ENCODE data around the gene DNAH2.
A peak's percentile ranks its signal among the peaks of the same experiment; 100 is the strongest.

DNAH2 gene

GRCh38 chr17:7704601-7705268 lies 12.8 kb upstream of the DNAH2 start, which contains the start of gene EFNB3:
Gene EFNB3, plus strand, starts transcription at chr17:7705202. Its CDS starts 397 bp downstream, at chr17:7705599.
- no peak for DNase-seq

DNA sequence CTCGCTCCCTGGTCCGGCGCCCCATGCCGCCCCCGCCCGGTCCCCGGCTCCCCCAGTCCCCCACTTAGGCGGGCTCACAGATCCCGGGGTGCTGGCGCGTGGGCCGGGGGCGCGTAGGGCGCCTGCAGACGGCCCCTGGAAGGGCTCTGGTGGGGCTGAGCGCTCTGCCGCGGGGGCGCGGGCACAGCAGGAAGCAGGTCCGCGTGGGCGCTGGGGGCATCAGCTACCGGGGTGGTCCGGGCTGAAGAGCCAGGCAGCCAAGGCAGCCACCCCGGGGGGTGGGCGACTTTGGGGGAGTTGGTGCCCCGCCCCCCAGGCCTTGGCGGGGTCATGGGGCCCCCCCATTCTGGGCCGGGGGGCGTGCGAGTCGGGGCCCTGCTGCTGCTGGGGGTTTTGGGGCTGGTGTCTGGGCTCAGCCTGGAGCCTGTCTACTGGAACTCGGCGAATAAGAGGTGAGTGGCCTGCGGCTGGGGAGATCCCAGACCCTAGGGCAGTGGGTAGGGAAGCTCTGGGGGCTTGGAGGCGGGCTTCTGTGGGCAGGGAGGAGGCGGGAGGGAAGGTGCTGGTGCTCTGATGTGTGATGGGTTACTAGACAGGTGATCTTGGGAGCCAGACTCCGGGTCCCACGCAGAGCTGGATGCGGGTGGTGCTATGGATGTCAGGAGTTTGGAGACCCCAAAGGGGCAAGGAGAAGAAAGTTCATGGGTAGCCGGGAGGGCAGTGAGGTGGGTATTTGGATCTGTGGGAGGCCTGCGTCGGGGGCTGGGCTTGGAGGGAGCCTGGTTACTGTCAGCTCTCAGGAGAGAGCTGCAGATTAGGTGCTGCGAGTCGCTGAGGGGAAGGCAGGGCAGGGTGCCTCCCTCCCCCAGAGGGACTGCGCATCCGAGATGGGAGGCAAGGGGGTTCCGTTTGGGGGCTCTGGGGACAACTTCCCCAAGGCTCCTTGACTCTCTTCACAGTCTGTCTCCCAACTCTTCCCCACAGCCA lies 12.0 kb upstream of the DNAH2 start:
- no peak for DNase-seq

DNA sequence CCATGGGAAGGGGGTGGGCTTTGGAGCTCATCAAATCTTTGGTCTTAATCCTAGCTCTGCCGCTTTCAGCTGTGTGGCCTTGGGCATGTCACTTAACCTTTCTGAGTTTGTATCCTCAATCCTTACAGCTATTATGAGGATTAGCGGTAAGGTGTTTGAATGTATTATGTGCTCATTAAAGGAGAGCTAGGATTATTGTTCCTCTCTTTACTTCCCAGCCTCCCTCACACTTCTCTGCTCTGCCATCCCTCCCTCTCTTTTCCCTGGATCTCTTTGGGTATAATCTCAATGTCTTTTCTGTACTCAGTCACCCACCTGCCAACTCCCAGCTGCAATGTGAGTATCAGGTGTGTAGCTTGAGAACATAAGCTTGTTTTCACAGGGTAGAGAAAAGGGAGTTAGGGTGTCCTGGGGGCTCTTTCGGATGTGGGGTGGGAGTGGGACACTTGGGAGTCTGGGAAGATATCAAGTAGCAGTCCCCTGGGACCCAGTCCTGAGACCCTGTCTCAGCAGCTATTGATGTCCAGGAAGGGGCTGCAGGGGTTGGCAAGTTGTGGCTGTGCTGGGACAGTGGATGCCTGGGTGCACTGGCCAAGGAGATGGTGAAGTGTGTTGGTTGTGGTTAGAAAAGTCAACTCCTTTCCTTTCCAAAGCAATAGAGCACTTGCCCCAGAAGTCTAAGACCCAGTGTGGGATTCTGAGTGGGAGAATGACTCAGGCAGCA lies 10.8 kb upstream of the DNAH2 start:
- DNase-seq: no peak

- DNase-seq: no peak
Observed at GRCh38 chr17:7707446-7707845, 10.1 kb upstream of the DNAH2 start.

DNA sequence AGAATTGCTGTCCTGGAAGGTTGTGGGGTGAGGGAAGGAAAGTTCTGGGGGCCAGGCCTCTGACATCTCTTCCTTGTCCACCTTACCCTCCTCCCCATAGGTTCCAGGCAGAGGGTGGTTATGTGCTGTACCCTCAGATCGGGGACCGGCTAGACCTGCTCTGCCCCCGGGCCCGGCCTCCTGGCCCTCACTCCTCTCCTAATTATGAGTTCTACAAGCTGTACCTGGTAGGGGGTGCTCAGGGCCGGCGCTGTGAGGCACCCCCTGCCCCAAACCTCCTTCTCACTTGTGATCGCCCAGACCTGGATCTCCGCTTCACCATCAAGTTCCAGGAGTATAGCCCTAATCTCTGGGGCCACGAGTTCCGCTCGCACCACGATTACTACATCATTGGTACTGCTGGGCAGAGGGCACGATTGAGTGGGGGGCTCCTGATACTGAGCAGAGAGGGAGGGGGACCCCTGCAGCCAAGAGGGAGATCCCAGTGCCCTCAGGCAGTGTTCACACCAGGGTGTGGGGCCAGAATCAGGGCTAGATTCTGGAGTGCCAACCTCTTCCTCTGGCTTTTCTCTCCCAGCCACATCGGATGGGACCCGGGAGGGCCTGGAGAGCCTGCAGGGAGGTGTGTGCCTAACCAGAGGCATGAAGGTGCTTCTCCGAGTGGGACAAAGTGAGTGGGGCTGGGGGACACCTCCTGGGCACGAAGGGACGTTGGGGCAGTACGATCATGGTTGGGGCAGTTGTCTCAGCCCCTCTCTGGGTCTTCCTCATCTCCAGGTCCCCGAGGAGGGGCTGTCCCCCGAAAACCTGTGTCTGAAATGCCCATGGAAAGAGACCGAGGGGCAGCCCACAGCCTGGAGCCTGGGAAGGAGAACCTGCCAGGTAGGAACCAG lies 9.4 kb upstream of the DNAH2 start:
- DNase-seq: no peak

- no peak for DNase-seq
Observed at GRCh38 chr17:7709031-7709430, 8.5 kb upstream of the DNAH2 start.

DNA sequence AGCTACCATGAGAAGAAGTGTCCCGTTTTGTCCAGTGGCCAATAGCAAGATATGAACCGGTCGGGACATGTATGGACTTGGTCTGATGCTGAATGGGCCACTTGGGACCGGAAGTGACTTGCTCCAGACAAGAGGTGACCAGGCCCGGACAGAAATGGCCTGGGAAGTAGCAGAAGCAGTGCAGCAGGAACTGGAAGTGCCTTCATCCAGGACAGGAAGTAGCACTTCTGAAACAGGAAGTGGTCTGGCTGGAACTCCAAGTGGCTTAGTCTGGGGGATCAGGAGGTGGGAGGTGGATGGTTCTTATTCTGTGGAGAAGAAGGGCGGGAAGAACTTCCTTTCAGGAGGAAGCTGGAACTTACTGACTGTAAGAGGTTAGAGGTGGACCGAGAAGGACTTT lies 7.2 kb upstream of the DNAH2 start:
- no peak for DNase-seq

GRCh38 chr17:7711051-7711755 lies 6.3 kb upstream of the DNAH2 start:
- DNase-seq: no peak

DNA sequence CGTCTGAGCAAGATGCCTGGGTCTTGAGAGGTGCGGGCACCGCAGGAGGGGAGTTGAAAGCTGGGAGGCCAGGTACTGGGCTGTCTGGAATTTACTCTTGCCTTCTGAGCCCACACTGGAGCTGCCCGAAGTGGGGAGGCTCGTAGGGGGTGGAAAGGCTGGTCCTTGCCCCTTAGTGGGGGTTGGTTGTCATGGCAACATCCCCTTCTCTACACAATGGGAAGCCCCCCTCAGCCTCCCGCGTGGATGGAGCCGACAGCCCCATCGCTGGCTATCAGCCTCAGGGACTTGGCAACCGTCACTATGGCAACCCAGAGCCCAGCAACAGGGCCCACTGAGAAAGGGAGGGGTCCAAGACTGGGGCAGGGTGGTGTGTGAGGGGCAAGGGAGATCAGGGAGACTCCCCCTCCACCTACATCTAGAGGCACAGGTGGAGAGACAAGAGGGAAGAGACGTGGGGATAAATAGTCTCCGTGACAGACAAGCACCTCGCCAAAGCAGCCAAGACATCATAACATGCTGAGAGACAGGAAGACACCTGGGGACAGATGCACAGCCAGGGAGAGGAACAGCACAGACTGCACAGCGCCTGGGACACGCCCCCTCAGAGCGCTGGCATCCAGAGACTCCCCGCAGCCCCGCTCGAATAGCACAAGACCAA lies 5.3 kb upstream of the DNAH2 start:
- DNase-seq: no peak

DNA sequence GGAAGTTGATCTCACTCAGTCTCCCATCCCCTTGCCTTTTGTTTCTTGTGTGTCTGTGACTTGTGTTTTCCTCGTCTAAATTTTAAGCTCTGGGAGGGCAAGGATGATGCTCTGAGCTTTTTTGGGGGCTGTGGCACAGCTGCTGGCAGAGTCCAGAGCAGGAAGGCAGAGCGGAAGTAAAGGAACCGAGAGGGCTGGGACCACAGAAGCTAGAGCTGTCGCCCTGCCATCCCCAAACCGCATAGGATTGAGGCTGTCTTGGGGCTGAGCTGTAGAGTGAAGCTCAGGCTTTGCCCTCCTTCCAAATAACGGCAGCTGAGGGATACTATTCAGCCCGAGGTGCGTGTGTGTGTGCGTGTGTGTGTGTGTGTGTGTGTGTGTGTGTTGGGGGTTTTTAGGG lies 3.8 kb upstream of the DNAH2 start:
- no peak for DNase-seq

DNA sequence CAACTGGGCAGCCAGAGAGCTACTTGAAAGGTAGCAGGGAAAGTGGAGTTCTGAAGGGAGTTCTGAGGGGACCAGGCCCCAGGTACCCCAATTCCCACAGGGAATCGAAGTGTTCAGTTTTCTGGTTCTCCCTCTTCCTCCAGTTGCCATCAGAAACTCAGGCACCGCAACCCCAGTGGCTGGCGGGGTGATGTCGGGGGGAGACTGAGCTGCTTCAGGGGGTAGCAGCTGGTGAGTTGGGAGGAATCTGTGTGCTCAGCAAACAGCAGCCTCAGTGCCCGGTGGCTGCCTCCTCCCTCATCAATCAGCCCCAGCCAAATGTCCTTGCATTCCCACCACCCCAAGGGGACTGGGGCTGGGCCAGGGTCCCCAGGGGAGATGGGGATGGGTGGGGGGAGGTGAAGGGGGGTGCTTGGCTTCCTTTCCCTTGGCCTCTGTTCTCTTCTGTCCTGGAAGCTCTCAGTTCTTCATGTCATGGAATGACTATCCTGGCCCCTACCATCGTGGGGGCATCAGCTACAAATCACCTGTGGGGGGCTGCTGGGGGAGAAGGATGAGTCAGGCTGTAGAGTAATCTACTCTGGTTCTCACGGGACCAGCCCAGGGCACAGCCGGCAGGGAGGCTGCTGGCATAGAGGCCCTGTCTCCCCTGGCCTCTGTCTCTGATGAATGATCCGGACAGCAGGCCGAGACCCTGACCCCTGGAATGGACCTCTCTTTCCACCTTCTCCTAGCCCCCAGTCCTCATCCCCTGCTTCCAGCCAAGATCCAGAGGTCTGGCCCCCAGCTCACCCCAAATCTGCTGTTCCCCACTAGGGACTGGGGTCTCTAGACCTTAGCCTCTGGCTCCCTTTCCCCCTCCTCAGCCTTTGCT lies 2.6 kb upstream of the DNAH2 start:
- no peak for DNase-seq

GRCh38 chr17:7715936-7716886 lies 1.3 kb upstream of the DNAH2 start:
- no peak for DNase-seq

GRCh38 chr17:7717756-7718350 lies 309 bp downstream of the DNAH2 start:
- DNase-seq: no peak

GRCh38 chr17:7719661-7720060 lies 2.1 kb downstream of the DNAH2 start:
- DNase-seq: no peak

GRCh38 chr17:7720125-7720524 lies 2.6 kb downstream of the DNAH2 start:
- peak; percentile 85 for DNase-seq

DNA sequence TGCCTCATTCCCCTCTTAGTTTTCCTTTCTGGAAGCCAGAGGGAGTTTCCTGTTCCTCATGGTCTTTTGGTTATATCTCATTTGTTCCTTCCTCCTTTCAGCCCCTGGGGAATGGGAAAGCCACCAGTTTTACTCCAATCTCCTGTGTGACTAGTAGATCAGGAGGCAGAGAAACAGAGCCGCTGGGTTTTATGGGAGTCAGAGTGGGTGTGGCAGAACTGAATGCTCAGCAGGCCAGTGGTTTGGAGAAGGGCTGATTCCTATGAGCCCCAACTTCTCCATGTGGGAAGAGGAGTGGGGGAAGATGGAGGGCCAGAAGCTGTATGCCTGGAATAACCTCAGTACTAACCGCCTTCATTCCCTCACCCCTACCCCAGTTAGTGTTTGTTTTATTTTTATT lies 4.1 kb downstream of the DNAH2 start:
- no peak for DNase-seq

DNA sequence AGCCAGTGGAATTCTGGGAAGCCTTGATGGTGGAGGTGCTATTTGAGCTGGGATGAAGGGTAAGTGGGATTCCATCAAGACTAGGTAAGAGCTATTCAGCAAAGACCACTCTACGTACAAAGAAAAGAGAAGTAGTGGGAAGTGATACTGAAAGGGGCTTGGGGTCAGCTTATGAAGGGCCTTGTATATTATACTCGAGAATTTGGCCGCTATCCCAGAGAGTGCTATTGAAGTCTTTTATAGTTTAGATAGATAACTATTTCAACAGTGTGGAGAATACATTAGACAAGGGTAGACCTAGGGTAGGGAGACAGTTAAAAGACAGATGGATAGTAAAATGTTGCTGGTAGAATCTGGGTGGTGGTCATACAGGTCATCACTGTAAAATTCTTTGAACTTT lies 10.3 kb downstream of the DNAH2 start:
- DNase-seq: no peak

GRCh38 chr17:7729816-7730215 lies 12.3 kb downstream of the DNAH2 start:
- no peak for DNase-seq
